WI38 (cell line): Measurements from ENCODE around the gene ATXN7.
A peak's percentile ranks its signal among the peaks of the same experiment; 100 is the strongest.

Experiments used
- H3K4me3 ChIP-seq: 2 replicates; pipeline ENCODE4 v1.5.1; 2011; ENCODE audit warnings: low read depth, mild to moderate bottlenecking, control low read depth, low read length
- CTCF ChIP-seq: IDR thresholded peaks from 2 replicates; pipeline ENCODE4 v1.5.1; 2012; ENCODE audit warnings: low read depth, mild to moderate bottlenecking, control low read depth, low read length

ATXN7 gene

GRCh38 chr3:64019879-64020278 is 156.2 kb downstream of the ATXN7 start:
- no peak for TF ChIP-seq CTCF

GRCh38 chr3:64021922-64022321 is 158.3 kb downstream of the ATXN7 start:
- H3K4me3 ChIP-seq = peak overlapping the region; percentile 94
- no peak for TF ChIP-seq CTCF

More at GRCh38 chr3:64019879-64020278, 156.2 kb downstream of the ATXN7 start:
- H3K4me3 ChIP-seq = no peak overlapping the region

GRCh38 chr3:64022451-64023186 is 159.0 kb downstream of the ATXN7 start:
- no peak for TF ChIP-seq CTCF
- peak overlapping the region; percentile 94 for H3K4me3 ChIP-seq

- H3K4me3 ChIP-seq = peak within 1 kb of the TSS; percentile 94
- TF ChIP-seq CTCF = peak; percentile 98
Measured at GRCh38 chr3:64023187-64023860, 159.7 kb downstream of the ATXN7 start, which contains the start of gene PSMD6. Gene PSMD6 (minus strand): TSS chr3:64023494. CDS start chr3:64023419, 75 bp downstream.

GRCh38 chr3:64023861-64024223 is 160.2 kb downstream of the ATXN7 start:
- no peak for TF ChIP-seq CTCF
- H3K4me3 ChIP-seq = peak overlapping the region; percentile 94; the same call in 1 of the 2 replicates

- H3K4me3 ChIP-seq = no peak overlapping the region
- no peak for TF ChIP-seq CTCF
Measured at GRCh38 chr3:64026346-64026745, 162.7 kb downstream of the ATXN7 start.

GRCh38 chr3:64027658-64028057 is 164.0 kb downstream of the ATXN7 start:
- H3K4me3 ChIP-seq = no peak overlapping the region
- no peak for TF ChIP-seq CTCF
